Anterior cingulate cortex (tissue), 58 donors: ENCODE results near the gene UBE2G2.
A peak's percentile ranks its signal among the peaks of the same experiment; 100 is the strongest.

Experiments used
- DNase-seq, 58 donors: peaks; one replicate each; lab custom pipeline; 2025; lab: John Stamatoyannopoulos, UW

The UBE2G2 gene

DNA sequence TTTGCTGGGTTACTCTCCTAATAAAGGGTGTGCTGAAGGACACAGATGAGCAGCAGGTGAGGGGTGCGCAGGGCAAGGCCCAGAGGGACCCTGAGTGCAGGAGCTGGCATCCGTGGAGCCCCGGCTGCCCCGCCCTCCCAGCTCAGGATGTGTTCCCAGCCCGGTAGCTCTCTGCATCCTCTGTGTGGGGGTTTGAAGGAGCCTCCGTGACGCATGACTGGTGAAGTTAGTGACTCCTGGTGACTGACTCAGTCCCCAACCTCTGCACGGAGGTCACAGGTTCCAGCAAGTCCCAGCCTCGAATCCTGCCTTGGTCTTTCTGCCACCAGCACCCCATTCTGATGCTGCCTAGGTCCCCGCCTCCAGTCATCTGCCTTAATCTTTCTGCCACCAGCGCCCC lies 68.7 kb downstream of the UBE2G2 start:
- no peak for DNase-seq

DNA sequence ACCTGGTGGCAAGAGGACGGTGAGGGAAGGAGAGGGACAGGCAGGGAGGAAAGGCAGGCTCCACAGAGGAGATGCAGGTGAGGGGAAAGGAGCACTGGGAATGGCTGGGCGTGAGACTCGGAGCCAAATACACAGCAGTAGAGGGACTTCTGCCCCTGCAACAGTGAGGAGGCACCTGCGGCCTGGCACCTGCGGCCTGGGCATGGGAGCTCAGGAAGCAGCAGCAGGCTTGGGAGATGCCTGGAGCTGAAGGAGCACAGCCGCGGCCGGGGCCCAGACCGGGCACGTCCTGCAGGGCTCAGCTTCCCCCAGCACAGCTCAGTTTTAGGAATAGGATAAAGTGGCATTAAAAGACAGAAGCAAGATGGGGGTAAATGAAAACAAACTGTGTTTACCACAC lies 69.4 kb downstream of the UBE2G2 start:
- no peak for DNase-seq

DNA sequence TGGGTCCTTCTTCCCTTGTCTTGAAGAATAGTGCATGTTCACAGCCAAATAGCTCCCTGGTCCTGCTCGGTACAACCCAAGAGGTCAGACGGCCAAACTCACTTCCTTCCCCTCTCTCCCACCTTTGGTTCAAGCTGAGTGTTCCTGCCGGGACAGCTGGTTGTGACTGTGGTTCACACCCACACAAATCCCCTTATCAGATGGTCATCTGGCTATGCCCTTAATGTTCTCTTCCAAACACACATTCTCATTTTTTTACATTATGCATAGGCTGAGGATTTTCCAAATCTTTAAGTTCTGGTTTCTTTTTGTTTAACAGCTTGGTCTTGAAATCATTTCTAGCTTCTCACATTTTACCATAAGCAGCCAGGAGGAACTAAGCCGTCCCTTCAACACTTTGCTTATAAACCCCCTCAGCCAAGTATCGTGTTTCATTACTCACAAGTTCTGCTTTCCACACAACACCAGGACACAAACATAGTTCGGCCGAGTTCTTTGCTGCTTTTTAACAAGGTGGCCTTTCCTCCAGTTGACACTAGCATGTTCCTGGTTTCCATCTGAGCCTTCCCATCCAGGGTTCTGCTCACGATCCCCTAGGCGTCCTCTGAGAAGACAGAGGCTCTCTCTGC lies 70.6 kb downstream of the UBE2G2 start:
- no peak for DNase-seq

DNA sequence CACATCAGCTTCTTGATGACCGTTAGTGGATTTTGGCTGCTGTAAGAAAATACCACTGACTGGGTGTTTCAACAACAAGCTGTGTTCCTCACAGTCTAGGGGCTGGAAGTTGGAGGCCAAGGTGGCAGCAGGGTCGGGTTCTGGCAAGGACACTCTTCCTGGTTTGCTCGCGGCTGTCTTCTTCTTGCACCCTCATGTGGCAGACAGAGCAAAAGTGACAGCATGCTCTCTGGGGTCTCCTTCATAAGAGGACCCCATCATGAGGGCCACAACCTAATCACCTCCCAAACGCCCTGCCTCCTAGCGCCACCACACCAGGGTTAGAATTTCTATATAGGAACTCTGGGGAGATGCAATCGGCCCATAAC lies 71.6 kb downstream of the UBE2G2 start:
- no peak for DNase-seq

DNA sequence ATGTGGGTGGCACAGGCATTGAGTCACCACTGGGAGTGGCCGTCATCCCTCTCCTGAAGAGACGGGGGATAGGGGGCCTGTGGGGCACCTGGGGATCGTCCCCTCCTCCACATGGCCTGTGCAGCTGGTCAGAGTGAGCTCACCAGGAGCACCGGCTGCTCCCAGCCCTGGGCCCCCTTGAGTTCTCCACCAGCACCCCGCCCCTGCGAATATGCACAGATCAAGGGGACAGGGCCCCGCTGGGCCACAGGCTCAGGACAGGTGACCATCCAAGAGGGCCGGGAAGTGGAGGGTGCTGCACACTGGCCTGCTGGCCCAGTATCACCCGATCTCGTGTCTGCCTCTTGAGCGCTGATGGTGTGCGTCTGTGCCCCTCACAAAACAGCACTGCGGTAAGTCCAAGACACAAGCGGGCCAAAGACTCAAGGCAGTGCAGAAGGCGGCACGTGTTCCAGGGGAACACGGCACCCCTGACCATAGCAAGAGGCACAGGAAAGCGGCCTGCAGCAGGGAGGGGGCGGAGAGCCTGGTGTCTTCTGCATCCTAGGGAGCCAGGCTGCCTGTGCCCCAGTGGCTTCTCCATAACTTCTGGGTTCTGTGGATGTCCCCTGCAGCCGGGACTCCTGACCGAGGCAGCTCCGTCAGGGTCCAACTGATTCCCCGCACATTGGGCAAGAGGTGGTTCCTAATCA lies 72.1 kb downstream of the UBE2G2 start:
- no peak for DNase-seq

DNA sequence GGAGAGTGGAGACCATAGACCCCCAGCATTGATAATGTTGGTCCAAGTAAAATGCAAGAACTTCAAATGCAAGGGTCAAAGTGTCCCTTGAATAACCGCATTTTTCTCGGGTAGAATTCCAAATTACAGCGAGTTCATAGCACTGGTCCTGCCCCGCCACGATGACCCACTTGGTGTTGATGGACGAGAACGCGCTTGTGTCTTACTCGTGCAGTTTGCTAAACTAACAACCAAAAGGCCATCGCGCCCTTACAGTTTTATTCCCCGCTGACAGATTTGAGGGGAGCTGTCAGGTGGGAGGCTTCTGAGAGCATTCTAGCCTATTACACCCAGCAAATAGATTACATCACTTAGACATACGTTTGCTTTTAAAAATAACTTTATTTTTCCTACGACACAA lies 72.9 kb downstream of the UBE2G2 start:
- DNase-seq = no peak

DNA sequence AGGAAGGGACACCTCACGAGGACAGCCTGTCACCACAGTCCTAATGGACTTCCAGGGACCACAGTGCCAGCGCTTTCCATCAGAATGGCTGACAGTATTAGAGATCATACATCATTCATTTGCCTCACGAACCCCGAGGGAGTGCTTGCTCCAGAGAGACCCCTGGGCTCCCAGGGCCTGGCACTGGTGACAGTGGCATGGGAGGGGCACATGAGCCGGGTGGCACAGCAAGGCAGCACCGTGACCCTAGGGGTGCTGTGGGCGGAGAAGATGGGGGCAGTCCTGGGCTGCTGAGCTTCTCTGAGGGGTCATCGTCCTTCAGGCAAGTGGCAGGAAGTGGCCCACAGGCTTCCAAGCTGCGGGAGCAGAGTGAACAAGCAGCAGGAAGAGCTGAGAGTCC lies 73.9 kb downstream of the UBE2G2 start:
- DNase-seq = no peak

DNA sequence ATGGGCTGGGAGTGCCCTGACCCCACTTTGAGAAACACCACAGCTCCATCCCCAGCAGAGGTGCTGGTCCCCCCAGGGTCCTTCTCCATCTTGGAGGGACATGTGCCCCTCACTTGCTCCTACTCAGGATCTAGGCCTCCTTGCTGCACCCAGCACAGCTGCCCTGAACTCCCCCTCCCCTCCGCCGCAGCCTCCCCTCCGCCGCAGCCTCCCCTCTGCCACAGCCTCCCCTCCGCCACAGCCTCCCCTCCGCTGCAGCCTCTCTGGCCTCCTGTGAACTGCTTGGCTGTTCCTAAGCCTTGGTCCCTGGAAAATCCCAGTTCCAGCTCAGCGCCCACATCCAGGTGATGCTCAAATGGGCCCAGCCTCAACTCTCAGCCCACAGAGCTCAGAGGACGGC lies 74.3 kb downstream of the UBE2G2 start:
- no peak for DNase-seq

DNA sequence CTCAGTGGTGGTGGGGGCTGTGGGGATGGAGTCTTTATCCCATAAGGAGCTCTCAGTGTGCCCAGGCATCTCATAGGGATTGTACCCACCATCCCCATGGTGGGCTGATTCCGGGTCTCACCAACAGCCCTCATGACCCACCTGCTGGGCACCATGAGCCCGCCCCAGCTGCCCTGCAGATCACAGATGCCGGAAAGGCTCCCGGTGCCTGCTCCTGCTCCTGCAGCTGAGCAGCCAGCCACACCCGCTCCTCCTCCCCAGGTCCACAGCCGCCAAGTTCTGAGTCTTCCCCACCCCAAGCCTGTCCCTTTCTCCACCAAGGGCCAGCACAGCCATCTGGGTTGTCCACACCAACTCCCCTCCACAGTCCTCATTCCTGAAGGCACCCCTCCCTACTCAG lies 74.8 kb downstream of the UBE2G2 start:
- DNase-seq = no peak

DNA sequence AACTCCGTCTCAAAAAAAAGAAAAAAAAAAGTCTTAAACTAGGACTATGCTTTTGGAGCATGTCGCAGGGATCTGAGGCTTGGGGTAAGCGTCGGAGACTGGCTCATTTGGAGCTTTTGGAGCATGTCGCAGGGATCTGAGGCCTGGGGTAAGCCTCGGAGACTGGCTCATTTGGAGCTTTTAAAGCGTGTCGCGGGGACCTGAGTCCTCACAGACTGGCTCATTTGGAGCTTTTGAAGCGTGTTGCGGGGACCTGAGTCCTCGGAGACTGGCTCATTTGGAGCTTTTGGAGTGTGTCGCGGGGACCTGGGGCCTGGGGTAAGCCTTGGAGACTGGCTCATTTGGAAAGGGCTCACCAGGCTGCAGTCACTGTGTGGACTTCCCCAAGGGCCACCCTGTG lies 76.7 kb downstream of the UBE2G2 start:
- DNase-seq = no peak

DNA sequence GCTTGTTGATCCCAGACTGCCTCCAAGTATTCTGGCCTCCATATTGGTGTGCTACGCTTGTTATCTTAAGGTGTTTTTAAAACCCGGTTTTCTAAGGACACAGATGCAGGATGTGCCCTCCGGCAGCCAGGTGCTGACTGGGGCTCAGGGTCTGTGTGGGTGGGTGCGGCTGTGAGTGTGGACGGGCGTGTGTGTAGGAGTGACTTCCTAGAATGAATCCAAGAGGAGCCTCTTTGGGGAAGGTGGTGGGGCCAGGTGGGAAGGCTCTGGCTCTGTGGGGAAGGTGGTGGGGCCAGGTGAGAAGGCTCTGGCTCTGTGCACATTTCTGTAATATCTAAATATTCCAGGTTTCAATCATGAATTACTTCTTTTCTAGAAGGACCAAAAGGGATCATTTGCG lies 77.4 kb downstream of the UBE2G2 start:
- no peak for DNase-seq

DNA sequence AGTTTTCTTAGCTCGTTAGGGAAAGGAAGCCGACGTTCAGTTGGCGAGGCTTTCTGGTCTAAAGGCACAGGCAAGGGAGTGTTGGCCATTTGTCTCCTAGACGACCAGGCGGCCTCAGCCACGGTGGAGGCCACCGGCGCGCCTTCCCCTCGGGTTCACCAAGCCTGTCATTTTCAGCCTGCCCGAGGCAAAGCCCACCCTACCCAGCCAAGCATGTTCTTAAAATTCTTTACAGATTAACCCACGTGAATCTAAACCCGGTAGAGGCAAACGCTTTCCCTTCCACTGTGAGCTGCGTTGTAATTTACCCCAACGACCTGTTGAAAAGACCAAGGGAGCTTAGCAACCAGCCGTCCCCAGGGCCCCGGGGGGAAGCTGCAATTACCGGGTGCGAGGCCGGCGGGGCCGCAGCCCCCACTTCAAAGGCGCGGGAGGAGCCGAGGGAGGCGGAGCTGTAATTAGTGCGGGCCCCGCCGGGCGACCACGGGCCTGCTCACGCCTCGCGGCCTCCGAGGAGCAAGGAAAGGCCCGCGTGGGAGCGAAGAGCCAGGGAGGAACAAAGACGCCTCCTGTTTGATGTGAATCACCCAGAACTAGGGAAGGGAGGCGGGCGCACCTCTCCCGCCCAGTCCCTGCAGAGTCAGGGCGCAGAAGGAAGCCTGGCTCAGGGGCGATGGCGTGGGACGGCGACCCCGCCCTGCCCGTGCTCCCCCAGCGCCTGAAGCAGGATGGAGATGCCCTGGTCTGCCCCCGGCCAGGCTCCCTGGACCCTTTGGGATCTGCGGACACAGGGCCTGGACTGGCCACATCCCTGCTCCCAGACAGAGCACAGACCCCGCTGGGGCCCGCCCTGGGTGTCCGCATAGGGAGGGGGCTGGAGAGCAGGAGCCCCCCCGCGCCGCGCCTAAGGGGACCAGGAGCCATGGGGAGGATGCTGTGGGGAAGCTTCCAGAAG lies 78.2 kb downstream of the UBE2G2 start:
- peak in 1 of 58 donors; percentile 21 for DNase-seq

DNA sequence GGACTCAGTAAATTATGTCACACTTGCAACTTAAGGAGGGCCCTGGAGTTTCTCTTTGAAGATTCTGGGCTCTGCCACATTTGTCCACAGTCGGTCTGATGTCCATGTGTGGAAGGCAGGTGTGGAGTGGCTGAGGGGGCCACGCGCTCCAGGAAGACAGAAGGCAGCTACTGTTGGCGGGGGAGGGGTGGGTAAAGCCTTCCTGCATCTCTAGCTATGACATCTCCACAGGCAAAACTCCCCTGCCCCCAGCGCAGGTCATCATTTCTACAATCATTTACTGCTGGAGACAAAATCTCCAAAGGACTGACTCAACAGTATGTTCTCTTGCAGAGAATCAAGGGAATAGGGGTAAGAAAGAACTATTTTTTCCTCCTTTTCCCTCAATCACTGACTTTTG lies 78.9 kb downstream of the UBE2G2 start:
- DNase-seq = no peak

DNA sequence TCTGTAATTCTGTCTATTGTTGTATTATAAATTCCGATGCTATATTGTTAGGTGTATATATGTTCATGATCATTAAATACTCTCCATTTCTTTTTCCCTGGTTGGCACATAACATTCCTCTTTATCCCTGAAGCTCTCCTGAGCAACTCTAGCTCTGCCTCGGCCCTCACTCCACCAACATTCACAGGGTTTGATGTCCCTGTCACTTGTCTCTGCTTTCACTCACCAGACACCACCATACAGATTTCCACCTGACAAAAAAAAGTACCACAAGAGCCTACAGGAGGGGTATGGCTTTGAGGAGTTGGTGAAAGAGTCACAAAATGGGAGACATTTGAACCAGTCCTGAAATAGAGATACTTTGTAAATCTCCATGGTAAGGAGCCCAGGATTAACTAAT lies 81.5 kb downstream of the UBE2G2 start:
- DNase-seq = no peak
